DOHH2 (cell line): ENCODE results near the gene HYDIN.

Source experiments
- EZH2phosphoT487 ChIP-seq: fragments of 200-600 bp; sonication (generic); IDR thresholded peaks from 2 replicates; pipeline ENCODE4 v1.6.1; 2017; ENCODE audit warnings: borderline replicate concordance, mild to moderate bottlenecking, antibody characterized with exemption, low read length, moderate library complexity, mixed read lengths
- TF ChIP-seq, protein P1 (sequence below): fragments of 200-600 bp; sonication (generic); IDR thresholded peaks from one replicate; pipeline ENCODE4 v1.5.1; 2014; ENCODE audit warnings: antibody characterized with exemption, mild to moderate bottlenecking, low read depth, low read length; ENCODE audit not compliant: poor library complexity, severe bottlenecking

DNA sequence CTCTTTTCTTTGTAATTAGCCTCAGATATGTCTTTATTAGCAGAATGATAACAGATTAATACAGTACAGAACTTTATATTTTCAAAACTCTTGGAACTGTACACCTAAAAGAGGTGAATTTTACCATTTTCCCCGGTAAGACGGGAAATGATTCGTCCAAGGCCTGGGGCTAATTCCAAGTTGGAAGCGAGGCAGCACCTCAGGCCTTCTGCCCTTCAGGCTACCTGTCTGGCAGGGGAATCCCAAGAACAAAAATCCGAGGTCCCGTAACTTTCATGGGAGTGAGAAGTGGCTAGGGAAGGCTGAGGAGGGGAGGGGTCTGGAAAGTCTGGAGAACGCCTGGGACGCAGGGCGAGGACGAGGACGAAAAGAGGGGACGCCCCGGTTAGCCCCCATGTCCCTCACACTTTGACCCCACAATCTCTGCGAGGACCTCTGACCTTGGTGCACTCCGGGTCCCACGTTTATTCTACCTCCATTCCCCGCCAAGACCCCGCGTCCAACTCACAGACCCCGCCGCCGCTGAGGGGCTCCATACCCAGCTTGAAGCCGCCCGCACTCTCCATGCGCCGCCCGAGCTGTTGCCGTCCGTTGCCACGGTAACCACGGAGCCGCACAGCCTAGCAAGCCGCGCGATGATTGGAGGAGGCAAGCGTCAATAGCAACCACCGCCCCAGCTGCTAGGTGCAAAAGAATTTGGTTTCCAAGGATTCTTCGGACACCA lies at the start of gene HYDIN:
- TF ChIP-seq, protein P1, sequence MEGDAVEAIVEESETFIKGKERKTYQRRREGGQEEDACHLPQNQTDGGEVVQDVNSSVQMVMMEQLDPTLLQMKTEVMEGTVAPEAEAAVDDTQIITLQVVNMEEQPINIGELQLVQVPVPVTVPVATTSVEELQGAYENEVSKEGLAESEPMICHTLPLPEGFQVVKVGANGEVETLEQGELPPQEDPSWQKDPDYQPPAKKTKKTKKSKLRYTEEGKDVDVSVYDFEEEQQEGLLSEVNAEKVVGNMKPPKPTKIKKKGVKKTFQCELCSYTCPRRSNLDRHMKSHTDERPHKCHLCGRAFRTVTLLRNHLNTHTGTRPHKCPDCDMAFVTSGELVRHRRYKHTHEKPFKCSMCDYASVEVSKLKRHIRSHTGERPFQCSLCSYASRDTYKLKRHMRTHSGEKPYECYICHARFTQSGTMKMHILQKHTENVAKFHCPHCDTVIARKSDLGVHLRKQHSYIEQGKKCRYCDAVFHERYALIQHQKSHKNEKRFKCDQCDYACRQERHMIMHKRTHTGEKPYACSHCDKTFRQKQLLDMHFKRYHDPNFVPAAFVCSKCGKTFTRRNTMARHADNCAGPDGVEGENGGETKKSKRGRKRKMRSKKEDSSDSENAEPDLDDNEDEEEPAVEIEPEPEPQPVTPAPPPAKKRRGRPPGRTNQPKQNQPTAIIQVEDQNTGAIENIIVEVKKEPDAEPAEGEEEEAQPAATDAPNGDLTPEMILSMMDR, result no peak
- no peak for TF ChIP-seq EZH2phosphoT487
